Measurements from ENCODE around the gene WDR87. TPM values are rescaled to one million over a fixed set of nuclear protein-coding genes. Genes with fewer than 3 reads are reported as not detected.

Gene WDR87
- total RNA-seq, 1 donor from 2014 or later, result not detected

DNA sequence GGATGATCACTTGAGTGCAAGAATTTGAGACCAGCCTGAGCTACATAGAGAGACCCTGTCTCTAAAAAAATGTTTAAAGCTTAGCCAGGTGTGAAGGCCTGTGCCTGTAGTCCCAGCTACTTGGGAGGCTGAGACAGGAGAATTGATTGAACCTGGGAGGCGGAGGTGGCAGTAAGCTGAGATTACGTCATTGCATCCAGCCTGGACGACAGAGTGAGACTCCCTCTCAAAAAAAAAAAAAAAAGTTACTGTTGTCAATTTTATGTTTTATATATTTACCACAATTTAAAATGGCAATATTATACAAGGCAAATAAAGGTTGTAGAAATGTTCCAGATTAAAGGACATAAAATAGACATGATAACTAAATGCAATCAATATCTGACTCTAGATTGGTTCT lies 29.2 kb downstream of the WDR87 start:
- ATAC-seq (no peak), DNase-seq (no peak)
- Histone ChIP-seq H3K27me3 (ENCODE audit: low read depth) (no peaks in the 10 kb centered on the region), H3K4me3 (no peak overlapping the region), H3K4me1 (no peaks in the 10 kb centered on the region), H3K36me3 (no peaks in the 10 kb centered on the region), H3K9me3 (peaks cover 5% of the 10 kb centered on the region), H3K27ac (no peak overlapping the region)
- intact Hi-C loops (cut with DNase I), result no loop called here
- TF ChIP-seq, protein P1, sequence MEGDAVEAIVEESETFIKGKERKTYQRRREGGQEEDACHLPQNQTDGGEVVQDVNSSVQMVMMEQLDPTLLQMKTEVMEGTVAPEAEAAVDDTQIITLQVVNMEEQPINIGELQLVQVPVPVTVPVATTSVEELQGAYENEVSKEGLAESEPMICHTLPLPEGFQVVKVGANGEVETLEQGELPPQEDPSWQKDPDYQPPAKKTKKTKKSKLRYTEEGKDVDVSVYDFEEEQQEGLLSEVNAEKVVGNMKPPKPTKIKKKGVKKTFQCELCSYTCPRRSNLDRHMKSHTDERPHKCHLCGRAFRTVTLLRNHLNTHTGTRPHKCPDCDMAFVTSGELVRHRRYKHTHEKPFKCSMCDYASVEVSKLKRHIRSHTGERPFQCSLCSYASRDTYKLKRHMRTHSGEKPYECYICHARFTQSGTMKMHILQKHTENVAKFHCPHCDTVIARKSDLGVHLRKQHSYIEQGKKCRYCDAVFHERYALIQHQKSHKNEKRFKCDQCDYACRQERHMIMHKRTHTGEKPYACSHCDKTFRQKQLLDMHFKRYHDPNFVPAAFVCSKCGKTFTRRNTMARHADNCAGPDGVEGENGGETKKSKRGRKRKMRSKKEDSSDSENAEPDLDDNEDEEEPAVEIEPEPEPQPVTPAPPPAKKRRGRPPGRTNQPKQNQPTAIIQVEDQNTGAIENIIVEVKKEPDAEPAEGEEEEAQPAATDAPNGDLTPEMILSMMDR (IDR thresholded peaks at IDR 0.05), result no peak

DNA sequence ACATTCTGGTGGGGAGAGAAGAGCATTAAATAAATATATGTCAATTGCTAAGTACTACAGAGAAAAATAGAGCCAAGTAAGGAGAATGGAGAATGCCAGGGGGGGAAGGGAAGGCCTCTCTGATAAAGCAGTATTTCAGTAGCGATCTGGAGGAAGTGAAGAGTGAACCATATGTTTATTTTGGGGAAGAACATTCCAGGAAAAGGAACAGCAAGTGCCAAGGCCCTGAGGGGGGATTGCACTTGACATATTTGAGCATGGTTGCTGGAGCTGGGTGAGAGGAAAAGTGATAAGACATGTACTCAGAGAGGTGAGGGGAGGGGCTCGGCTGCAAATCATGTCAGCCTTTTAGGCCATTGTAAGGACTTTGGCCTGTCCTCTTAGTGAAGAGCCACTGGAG lies 30.4 kb downstream of the WDR87 start:
- no peaks in the 10 kb centered on the region for H3K9me3 ChIP-seq
- H3K4me1 ChIP-seq, result no peaks in the 10 kb centered on the region
- H3K36me3 ChIP-seq, result no peaks in the 10 kb centered on the region
- TF ChIP-seq, protein P1 (IDR thresholded peaks at IDR 0.05), result no peak
- no peak overlapping the region for H3K27ac ChIP-seq
- intact Hi-C loops (cut with DNase I), result no loop called here
- DNase-seq (no peak), ATAC-seq (peak in 1 of 2 donors; percentile 32)
- no peak overlapping the region for H3K4me3 ChIP-seq
- H3K27me3 ChIP-seq (ENCODE audit: low read depth), result no peaks in the 10 kb centered on the region

DNA sequence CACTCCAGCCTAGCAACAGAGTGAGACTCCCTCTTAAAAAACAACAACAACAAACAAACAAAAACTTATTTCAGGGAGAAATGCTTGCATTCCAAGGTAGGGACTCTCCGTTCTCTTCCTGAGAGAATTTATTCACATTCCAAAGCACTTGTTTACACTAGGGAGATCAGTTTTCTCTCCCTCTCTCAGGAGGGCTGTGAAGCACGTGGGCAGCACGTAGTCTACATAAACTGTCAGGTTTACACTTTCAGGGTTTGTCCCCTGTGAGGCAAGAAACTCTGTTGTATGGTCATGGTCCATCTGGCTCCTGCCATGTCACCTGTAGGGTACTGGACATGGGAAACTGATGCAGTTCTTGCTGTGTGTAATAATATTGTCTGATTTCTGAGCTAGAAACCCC lies 31.6 kb downstream of the WDR87 start:
- Histone ChIP-seq H3K36me3 (no peaks in the 10 kb centered on the region), H3K4me3 (no peak overlapping the region), H3K4me1 (no peaks in the 10 kb centered on the region), H3K27ac (no peak overlapping the region), H3K27me3 (ENCODE audit: low read depth) (no peaks in the 10 kb centered on the region), H3K9me3 (no peaks in the 10 kb centered on the region)
- TF ChIP-seq, protein P1 (IDR thresholded peaks at IDR 0.05), result no peak
- intact Hi-C loops (cut with DNase I), result no loop called here
- ATAC-seq, result peak; percentile 14 to 52
- no peak for DNase-seq

DNA sequence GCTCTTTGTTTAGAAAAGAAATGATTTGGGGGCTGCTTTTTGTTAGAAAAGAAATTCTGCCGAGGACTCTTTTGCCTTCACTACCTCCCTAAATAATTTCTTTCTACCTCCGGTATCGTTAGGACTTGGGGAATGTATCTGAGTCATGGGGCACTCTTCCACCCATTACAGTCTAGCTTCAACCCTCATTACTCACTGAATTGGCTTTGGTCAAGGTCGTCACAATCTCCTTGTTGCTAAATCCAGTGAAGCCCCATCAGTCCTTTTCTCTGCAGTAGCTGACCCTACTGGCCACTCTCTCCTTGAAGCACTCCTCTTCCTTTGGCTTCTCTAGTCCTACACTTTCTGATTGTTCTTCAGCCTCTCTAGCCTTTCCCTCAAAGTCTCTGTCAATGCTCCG lies 34.0 kb downstream of the WDR87 start:
- no peak for ATAC-seq

DNA sequence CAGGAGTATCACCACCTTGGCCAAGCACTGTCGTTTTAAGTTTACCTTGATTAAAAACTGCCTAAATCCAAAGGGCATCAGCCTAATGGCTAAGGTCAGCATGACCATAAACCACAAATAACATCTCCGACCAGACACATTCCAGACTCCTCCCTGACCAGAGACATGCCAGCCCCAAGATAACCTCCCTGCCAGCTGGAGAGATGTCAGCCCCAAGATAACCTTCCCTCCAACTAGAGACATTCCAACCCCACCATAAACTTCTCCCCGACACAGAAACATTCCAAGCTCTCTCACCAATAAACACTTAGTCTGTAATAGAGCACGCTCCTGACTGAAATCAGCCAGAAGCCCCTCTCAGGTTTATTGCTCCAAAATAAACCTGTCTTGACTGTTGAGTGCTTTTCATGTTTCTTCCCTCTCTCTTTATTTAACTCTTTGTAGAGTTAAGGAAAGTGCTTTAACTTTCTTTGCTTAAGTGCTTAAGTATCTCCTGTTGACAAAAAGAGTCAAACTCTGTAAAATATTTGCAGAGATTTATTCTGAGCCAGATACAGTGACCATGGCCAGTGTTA lies 36.5 kb downstream of the WDR87 start:
- Histone ChIP-seq H3K4me1 (no peaks in the 10 kb centered on the region), H3K27me3 (ENCODE audit: low read depth) (no peaks in the 10 kb centered on the region), H3K4me3 (no peak overlapping the region), H3K27ac (no peak overlapping the region), H3K36me3 (no peaks in the 10 kb centered on the region), H3K9me3 (no peaks in the 10 kb centered on the region)
- no peak for ATAC-seq
- intact Hi-C loops (cut with DNase I), result no loop called here
- TF ChIP-seq, protein P1 (IDR thresholded peaks at IDR 0.05), result no peak
- no peak for DNase-seq

More for the DNA sequence above, 34.0 kb downstream of the WDR87 start:
- Histone ChIP-seq H3K27me3 (ENCODE audit: low read depth) (no peaks in the 10 kb centered on the region), H3K4me1 (no peaks in the 10 kb centered on the region), H3K4me3 (no peak overlapping the region), H3K27ac (no peak overlapping the region), H3K36me3 (no peaks in the 10 kb centered on the region), H3K9me3 (no peaks in the 10 kb centered on the region)
- TF ChIP-seq, protein P1 (IDR thresholded peaks at IDR 0.05), result no peak
- DNase-seq, result no peak
- intact Hi-C loops (cut with DNase I), result no loop called here

Measured in lower lobe of right lung (tissue), 2 donors.